Endothelial cell of umbilical vein (primary cell): Measurements from ENCODE around the gene EPC2. TPM values are rescaled to one million over a fixed set of nuclear protein-coding genes. Genes with fewer than 3 reads are reported as not detected.

Experiments used
- BruUV-seq: library from RNA; stranded (reverse); fragments of 400-500 nt; replicated peaks from 2 replicates; lab custom pipeline; 2021; lab: Mats Ljungman, UMichigan
- CTCF ChIA-PET: fragments of 300-600, 350-600 bp; sonication (Branson Sonifier 250); formaldehyde crosslinking; loops from one replicate; lab custom pipeline; 2021; ENCODE audit warnings: antibody characterized with exemption, inconsistent platforms; lab: Charles Lee
- POLR2A ChIA-PET: fragments of 300-600, 350-600 bp; sonication (Branson Sonifier 250); formaldehyde crosslinking; loops from one replicate; lab custom pipeline; 2021; ENCODE audit warnings: antibody characterized with exemption, inconsistent platforms; lab: Charles Lee
- DNase-seq: peaks from one replicate; pipeline ENCODE4 v3.0.0-alpha.2; 2011; ENCODE audit warnings: low read depth, low spot score
- FAIRE-seq: peaks from 2 replicates; lab custom pipeline; 2011; peaks lifted over from hg19 to GRCh38; lab: Jason Lieb, UNC
- H2AFZ ChIP-seq: 2 replicates; pipeline ENCODE4 v1.6.0; 2012; ENCODE audit warnings: low read depth, low read length, control low read depth, inconsistent platforms
- H3K27ac ChIP-seq: 2 replicates; pipeline ENCODE4 v1.5.1; 2011; ENCODE audit warnings: low read depth, mild to moderate bottlenecking, control low read depth, low read length, moderate library complexity; ENCODE audit not compliant: insufficient read depth
- H3K27me3 ChIP-seq, 2 experiments: 2 replicates each; pipeline versions ENCODE4 v1.6.0 to v1.6.1; 2011; ENCODE audit warnings: low read length in 2 of 2, mixed read lengths in 1 of 2; ENCODE audit not compliant: control insufficient read depth in 2 of 2, insufficient read depth in 2 of 2
- H3K36me3 ChIP-seq, 2 experiments: 2 replicates in 1 of 2; 3 replicates in 1 of 2; pipeline ENCODE4 v1.5.1; 2011; ENCODE audit warnings: low read length in 2 of 2, mild to moderate bottlenecking in 1 of 2, moderate library complexity in 1 of 2; ENCODE audit not compliant: control insufficient read depth in 2 of 2, insufficient read depth in 2 of 2; ENCODE audit errors: extremely low read depth in 1 of 2
- H3K4me1 ChIP-seq: 3 replicates; pipeline ENCODE4 v1.5.1; 2011; ENCODE audit warnings: mild to moderate bottlenecking, low read length; ENCODE audit not compliant: control insufficient read depth, insufficient read depth; ENCODE audit errors: extremely low read depth
- H3K4me2 ChIP-seq: 2 replicates; pipeline ENCODE4 v1.6.1; 2011; ENCODE audit warnings: low read length, control low read depth, mixed read lengths; ENCODE audit not compliant: insufficient read depth
- H3K4me3 ChIP-seq, 3 experiments: fragments of 200-600 bp in 1 of 3; sonication (generic), shearing (Covaris generic) in 1 of 3; replicated peaks in 1 of 3; 2 replicates each; pipeline ENCODE4 v1.5.1; 2011 to 2016; ENCODE audit warnings: control low read depth in 3 of 3, low read length in 3 of 3, mild to moderate bottlenecking in 2 of 3, inconsistent platforms in 1 of 3, low read depth in 1 of 3, moderate library complexity in 1 of 3; ENCODE audit not compliant: insufficient read depth in 1 of 3
- H3K79me2 ChIP-seq: 2 replicates; pipeline ENCODE4 v1.6.0; 2012; ENCODE audit warnings: low read length, inconsistent platforms; ENCODE audit not compliant: control insufficient read depth, insufficient read depth
- H3K9ac ChIP-seq: replicated peaks from 2 replicates; pipeline ENCODE3; 2011; ENCODE audit warnings: low read length, control low read depth; ENCODE audit not compliant: insufficient read depth; ENCODE audit errors: extremely low read depth
- H3K9me1 ChIP-seq: replicated peaks from 3 replicates; pipeline ENCODE4 v1.6.0; 2011; ENCODE audit warnings: mild to moderate bottlenecking, low read length; ENCODE audit not compliant: control insufficient read depth, insufficient read depth; ENCODE audit errors: extremely low read depth
- H3K9me3 ChIP-seq: replicated peaks from 2 replicates; pipeline ENCODE4 v1.5.1; 2012; ENCODE audit warnings: low read length, inconsistent platforms; ENCODE audit not compliant: control insufficient read depth, insufficient read depth
- H4K20me1 ChIP-seq: replicated peaks from 2 replicates; pipeline ENCODE3; 2011; ENCODE audit warnings: mild to moderate bottlenecking, low read length; ENCODE audit not compliant: control insufficient read depth, insufficient read depth; ENCODE audit errors: extremely low read depth
- FOS ChIP-seq: IDR thresholded peaks from 2 replicates; pipeline ENCODE4 v1.6.1; 2011; ENCODE audit warnings: mild to moderate bottlenecking, low read length, moderate library complexity, borderline replicate concordance; ENCODE audit not compliant: insufficient read depth
- GATA2 ChIP-seq: IDR thresholded peaks from 2 replicates; pipeline ENCODE4 v1.7.0; 2011; ENCODE audit warnings: low read depth, mild to moderate bottlenecking, moderate library complexity, mixed read lengths, low read length; ENCODE audit not compliant: insufficient read length, insufficient read depth
- JUN ChIP-seq: IDR thresholded peaks from 2 replicates; pipeline ENCODE4 v1.6.1; 2011; ENCODE audit warnings: borderline replicate concordance, low read depth; ENCODE audit not compliant: insufficient read length, insufficient read depth
- MYC ChIP-seq: IDR thresholded peaks from one replicate; pipeline ENCODE4 v1.6.1; 2011; ENCODE audit warnings: mild to moderate bottlenecking, low read depth, low read length
- POLR2A ChIP-seq: IDR thresholded peaks from 2 replicates; pipeline ENCODE4 v1.6.1; 2012; ENCODE audit warnings: low read depth, mild to moderate bottlenecking, control low read depth, low read length
- POLR2AphosphoS5 ChIP-seq: IDR thresholded peaks from 2 replicates; pipeline ENCODE4 v1.6.1; 2012; ENCODE audit warnings: low read depth, mild to moderate bottlenecking, control low read depth, low read length, moderate library complexity; ENCODE audit not compliant: insufficient read depth
- dilution Hi-C: fragments of 300-500 bp; cut with MboI; formaldehyde crosslinking; loops from one replicate; pipeline ENCODE4 v1.15.0; 2019; ENCODE audit warnings: low sequenced_read_pairs; ENCODE audit not compliant: extremely low pct_ligation_motif_present
- intact Hi-C: fragments of 100-400 bp; cut with micrococcal nuclease; formaldehyde crosslinking; loops from one replicate; pipeline ENCODE4 v1.10.0; 2022
- polyA plus RNA-seq, 4 experiments: library from polyadenylated mRNA; depleted of rRNA in 3 of 4; stranded (reverse) in 3 of 4; unstranded in 1 of 4; fragments of >200 nt; gene quantifications; 2 replicates each; pipeline versions ENCODE4 v1.2.1 to v1.2.3, GENCODE V29; 2011 to 2012; ENCODE audit warnings: missing spikeins in 1 of 4
- total RNA-seq: library from RNA; stranded (reverse); gene quantifications from 2 replicates; pipeline ENCODE4 v1.2.3, GENCODE V29; 2021
- TF ChIP-seq, protein P1 (sequence below): IDR thresholded peaks from 2 replicates; pipeline ENCODE4 v1.6.1; 2011; ENCODE audit not compliant: insufficient read depth, insufficient read length
- TF ChIP-seq, protein P2 (sequence below), 2 donors: IDR thresholded peaks; 1 replicate in 1 of 2; 2 replicates in 1 of 2; pipeline ENCODE4 v1.5.1; 2011; ENCODE audit warnings: low read length in 2 of 2, mild to moderate bottlenecking in 2 of 2, moderate library complexity in 2 of 2, control low read depth in 1 of 2, inconsistent platforms in 1 of 2, low read depth in 1 of 2; ENCODE audit not compliant: insufficient read depth in 1 of 2; ENCODE audit errors: extremely low read depth in 1 of 2

Gene EPC2
- total and polyA plus RNA-seq, 2 donors (not counting 3 experiments of a cell fraction or from before 2014, with no cell fraction given): 15.1 to 25.2 TPM

DNA sequence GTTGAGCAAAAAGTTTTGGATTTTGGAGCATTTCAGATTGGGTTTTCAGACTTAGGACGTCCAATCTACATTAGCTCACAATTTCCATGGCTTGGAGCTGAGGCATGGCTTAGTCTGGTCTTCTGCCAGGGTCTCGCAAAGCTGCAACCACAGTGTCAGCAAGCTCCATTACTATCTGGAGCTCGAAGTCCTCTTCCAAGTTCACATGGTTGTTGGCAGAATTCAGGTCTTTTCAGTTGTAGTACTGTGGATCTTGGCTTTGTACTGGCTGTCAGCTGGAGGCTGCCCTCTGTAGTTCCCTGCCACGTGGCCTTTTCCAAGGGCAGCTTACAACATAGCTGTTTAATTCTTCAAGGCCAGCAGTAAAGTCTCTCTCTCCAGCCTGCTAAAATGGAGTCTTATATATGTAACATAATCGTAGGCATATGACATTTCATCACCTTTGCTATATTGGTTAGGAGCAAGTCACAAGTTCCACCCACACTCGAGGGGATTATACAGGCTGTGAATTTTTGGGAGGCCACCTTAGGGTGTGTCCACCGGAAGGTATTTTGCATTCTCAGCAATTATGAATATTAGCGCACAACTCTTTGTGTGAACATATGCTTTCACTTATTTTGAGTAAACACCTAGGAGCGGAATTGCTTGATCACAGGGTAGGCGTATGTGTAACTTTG lies 41.5 kb upstream of the EPC2 start:
- no peaks in the 10 kb centered on the region for H3K9me1 ChIP-seq
- POLR2A ChIA-PET: no interaction called here
- CTCF ChIA-PET: no interaction called here
- no TSS peak for BruUV-seq
- DNase-seq (no peak), FAIRE-seq (no peak)
- intact Hi-C loops (no loop called here), dilution Hi-C loops (no loop called here)
- H2AFZ ChIP-seq: no peak overlapping the region
- no peak overlapping the region for H3K4me3 ChIP-seq
- no peak overlapping the region for H3K4me2 ChIP-seq
- no peaks in the 10 kb centered on the region for H3K36me3 ChIP-seq
- no peaks in the 10 kb centered on the region for H3K4me1 ChIP-seq
- no peaks in the 10 kb centered on the region for H4K20me1 ChIP-seq
- H3K79me2 ChIP-seq: no peaks in the 10 kb centered on the region
- TF ChIP-seq MYC (no peak), POLR2A (no peak), FOS (no peak), POLR2AphosphoS5 (no peak), GATA2 (no peak), JUN (no peak)
- TF ChIP-seq, protein P1, sequence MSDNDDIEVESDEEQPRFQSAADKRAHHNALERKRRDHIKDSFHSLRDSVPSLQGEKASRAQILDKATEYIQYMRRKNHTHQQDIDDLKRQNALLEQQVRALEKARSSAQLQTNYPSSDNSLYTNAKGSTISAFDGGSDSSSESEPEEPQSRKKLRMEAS: no peak
- TF ChIP-seq, protein P2, sequence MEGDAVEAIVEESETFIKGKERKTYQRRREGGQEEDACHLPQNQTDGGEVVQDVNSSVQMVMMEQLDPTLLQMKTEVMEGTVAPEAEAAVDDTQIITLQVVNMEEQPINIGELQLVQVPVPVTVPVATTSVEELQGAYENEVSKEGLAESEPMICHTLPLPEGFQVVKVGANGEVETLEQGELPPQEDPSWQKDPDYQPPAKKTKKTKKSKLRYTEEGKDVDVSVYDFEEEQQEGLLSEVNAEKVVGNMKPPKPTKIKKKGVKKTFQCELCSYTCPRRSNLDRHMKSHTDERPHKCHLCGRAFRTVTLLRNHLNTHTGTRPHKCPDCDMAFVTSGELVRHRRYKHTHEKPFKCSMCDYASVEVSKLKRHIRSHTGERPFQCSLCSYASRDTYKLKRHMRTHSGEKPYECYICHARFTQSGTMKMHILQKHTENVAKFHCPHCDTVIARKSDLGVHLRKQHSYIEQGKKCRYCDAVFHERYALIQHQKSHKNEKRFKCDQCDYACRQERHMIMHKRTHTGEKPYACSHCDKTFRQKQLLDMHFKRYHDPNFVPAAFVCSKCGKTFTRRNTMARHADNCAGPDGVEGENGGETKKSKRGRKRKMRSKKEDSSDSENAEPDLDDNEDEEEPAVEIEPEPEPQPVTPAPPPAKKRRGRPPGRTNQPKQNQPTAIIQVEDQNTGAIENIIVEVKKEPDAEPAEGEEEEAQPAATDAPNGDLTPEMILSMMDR (IDR thresholded peaks at IDR 0.05; ENCODE audit: extremely low read depth in 1 of 2, insufficient read depth in 1 of 2, low read depth in 1 of 2, low read length in 2 of 2): no peak
- H3K27me3 ChIP-seq: peaks cover 3 to 11% of the 10 kb centered on the region in 2 experiments
- no peak overlapping the region for H3K27ac ChIP-seq
- H3K9ac ChIP-seq: no peak overlapping the region
- H3K9me3 ChIP-seq: no peaks in the 10 kb centered on the region
